NCI-H1930 (cell line): ENCODE data around the gene TECTB.

Experiments
- DNase-seq, 2 experiments: peaks; one replicate each; lab custom pipeline; 2025; lab: John Stamatoyannopoulos, UW

Gene TECTB

GRCh38 chr10:112275512-112276245, 7.5 kb upstream of the TECTB start:
- DNase-seq, result no peak

GRCh38 chr10:112278871-112279270, 4.3 kb upstream of the TECTB start:
- no peak for DNase-seq

- no peak for DNase-seq
Observed at GRCh38 chr10:112279433-112279832, 3.8 kb upstream of the TECTB start.

- no peak for DNase-seq
Observed at GRCh38 chr10:112280205-112280921, 2.8 kb upstream of the TECTB start.

- DNase-seq, result no peak
Observed at GRCh38 chr10:112282086-112282485, 1.1 kb upstream of the TECTB start.

- DNase-seq, result no peak
Observed at GRCh38 chr10:112286837-112287818, 3.9 kb downstream of the TECTB start.

GRCh38 chr10:112287844-112288243, 4.6 kb downstream of the TECTB start:
- DNase-seq, result no peak

- DNase-seq, result no peak
Observed at GRCh38 chr10:112288486-112288885, 5.3 kb downstream of the TECTB start.

GRCh38 chr10:112289373-112290053, 6.3 kb downstream of the TECTB start:
- no peak for DNase-seq

GRCh38 chr10:112290054-112290373, 6.8 kb downstream of the TECTB start:
- DNase-seq, result no peak

- DNase-seq, result no peak
Observed at GRCh38 chr10:112294169-112294568, 11.0 kb downstream of the TECTB start.

- DNase-seq, result no peak
Observed at GRCh38 chr10:112295853-112296830, 12.9 kb downstream of the TECTB start.

GRCh38 chr10:112296908-112297331, 13.7 kb downstream of the TECTB start:
- no peak for DNase-seq

GRCh38 chr10:112298581-112298980, 15.4 kb downstream of the TECTB start:
- no peak for DNase-seq

- no peak for DNase-seq
Observed at GRCh38 chr10:112299456-112299855, 16.3 kb downstream of the TECTB start.

GRCh38 chr10:112302335-112302734, 19.1 kb downstream of the TECTB start:
- DNase-seq, result no peak

GRCh38 chr10:112303528-112303927, 20.3 kb downstream of the TECTB start:
- DNase-seq, result no peak

- no peak for DNase-seq
Observed at GRCh38 chr10:112304267-112304859, 21.2 kb downstream of the TECTB start.

- DNase-seq, result no peak
Observed at GRCh38 chr10:112307358-112308124, 24.3 kb downstream of the TECTB start.

- no peak for DNase-seq
Observed at GRCh38 chr10:112308125-112308502, 24.9 kb downstream of the TECTB start.
